HG02763 (cell line): ENCODE data around the gene AATK.

Experiments used
- ATAC-seq: cut with Tn5 transposase; IDR thresholded peaks from one replicate; pipeline ENCODE4 v1.9.1; 2021; ENCODE audit warnings: mild to moderate bottlenecking, moderate library complexity; ENCODE audit not compliant: unreplicated experiment

The AATK gene

DNA sequence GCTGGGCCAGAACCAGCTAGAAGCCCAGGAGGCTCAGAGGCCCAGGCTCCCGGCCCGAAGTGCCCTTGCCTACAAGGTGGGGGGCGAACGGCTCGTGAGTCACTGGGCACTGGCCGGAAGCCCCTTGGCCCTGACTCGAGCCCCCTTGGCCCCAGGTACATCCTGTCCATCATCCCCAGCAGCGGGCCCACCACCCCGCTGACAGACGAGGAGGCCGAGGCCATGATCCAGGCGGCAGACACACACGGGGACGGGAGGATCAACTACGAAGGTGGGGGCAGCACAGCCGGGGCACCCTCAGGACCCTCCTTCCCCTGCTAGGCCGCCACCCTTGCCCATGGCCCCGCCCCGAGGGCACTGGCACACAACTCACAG, 15.8 kb upstream of the AATK start:
- no peak for ATAC-seq

DNA sequence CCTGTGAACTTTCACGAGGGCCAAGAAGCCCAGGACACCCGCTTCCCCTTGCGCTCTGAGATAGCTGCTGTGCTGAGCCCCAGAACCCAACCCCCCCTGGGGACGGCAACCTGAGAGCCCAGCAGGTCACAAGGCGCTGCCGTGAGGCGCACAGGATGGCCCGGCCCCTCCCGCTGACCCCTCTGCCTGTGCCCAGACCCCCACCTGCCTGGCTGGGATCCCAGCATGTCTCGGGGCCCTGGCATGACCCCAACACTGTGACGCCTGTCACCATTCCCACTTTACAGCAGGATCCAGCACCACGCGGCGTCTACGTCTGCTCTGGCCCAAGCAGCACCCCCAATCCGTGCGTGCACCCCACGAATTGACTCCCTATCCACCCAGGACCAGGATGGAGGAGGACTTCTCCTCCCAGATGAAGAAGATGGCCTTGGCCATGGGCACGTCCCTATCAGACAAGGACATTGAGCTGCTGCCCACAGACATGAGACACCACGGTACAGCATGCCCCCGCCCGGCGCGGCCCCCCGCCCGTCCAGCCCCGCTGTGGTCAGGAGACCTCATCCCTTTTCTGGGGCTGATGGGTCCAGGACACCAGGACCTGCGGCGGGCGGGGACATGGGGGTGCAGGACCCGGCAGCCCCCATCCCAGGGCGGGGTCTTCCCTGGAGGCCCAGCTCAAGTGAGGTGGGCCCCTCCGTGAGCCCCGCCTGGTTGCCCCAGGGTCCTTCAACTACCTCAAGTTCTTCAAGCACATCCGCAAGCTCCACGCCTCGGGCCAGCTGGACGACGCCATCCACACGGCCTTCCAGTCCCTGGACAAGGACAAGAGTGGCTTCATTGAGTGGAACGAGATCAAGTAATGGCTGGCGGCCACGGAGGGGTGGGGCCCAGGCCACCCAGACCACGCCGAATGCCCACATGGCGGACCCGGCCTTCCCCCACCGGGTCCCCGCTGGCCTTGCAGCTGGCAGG, 15.1 kb upstream of the AATK start:
- ATAC-seq: no peak

DNA sequence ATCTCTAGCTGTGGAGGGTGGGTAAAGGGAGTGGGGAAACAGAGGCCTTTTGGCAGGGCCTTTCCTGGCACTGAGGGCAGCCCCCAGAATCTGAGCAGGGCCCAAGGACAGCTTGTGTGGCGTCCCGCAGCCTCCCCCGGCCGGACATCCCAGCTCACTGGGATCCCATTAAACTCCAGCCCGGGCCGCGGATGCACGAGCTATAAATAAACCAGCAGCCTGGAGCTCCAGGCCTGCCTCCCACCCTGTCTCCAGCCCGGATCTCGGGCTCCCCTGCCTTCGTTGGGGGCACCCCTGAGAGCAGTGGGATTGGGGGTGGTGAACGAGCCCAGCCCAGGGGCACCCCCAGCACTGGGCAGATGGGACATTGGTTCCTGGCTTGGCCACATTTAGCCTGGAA, 13.8 kb upstream of the AATK start:
- ATAC-seq: no peak

DNA sequence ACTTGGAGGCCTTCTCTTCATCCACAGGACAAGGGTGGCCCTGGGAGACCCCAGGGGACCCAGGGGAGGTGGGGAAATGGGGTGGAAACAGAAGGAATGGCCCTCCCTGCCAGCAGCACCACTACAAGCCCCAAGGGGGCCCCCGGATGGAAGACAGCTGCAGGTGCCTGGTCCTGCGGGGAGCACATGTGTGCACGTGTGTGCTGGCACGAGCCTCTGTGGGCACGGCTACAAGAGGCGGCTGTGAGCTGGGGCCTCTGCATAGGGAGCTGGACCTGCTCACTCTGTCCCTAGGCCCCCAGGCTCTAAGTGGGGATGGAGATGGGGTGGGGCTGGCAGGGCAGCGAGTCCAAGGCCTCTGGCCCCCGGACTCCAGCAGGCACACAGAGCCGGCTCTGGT, 13.2 kb upstream of the AATK start:
- ATAC-seq: no peak

DNA sequence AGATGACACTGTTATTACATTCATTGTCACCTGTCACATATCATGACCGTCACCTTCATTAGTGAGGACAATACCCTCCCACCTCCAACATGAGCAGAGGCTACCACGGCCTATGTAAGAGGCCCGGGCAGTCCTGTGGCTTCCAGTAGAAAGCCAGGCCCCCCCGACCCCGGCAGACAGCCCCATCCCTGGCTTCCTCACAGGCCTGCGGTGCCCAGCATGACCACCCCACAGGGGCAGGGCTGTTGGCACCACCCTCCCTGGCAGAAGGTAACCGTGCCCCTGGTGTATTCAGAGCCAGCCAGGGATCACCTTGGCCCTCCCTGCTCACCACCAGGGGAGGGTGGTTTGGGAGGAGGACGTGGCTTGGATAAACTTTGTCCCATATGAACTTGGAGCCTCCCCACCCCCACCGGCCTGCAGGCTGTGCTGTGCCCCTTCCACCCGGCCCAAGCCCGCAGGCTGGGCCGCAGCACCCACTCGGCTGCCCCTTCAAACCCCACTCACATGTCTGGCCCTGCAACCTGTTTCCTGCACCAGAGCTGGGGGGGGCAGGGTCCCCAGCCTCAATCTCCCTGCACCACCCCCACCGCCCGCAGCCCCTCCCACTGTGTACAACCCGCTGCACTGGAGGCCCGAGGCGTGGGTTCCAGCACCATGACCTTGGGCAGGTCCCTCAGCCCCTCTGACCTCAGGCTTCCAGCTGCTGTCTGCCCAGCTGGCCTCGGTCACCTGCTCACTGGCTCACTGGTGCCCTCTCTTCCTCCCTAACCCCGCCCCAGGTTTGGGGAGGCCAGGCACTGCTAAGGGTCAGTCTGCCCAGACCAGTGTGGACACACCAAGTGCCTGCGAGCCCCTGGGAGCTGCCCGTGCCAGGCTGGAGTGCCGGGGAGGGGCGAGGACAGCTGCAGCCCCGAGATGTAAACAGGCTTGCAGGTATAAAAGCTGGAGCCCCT, 12.4 kb upstream of the AATK start:
- no peak for ATAC-seq

DNA sequence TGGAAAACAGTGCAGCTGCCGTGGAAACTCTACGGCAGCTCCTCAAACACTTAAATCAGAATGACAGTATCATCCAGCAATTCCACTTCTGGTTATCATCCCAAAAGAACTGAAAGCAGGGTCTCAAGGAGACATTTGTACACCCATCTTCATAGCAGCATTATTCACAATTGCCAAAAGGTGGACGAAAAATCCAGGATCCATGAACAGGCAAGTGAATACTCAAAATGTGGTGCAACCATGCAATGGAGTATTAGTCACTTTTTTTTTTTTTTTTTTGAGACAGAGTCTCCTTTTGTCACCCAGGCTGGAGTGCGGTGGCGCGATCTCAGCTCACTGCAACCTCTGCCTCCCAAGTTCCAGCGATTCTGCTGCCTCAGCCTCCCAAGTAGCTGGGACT, 10.6 kb upstream of the AATK start:
- ATAC-seq: no peak

DNA sequence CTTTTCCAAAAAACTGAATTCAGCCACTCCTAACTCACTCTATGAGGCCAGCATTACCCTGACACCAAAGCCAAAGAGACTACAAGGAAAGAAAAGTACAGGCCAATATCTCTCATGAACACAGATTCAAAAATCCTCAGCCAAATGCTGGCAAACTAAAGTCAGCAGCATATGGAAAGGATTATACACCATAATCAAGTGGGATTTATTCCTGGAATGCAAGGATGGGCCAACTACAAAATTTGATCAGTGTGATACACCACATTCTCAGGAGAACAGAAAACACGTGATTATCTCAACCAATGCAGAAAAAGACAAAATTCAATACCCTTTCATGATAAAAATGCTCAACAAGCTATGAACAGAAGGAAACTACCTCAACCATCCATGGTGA, 7.7 kb upstream of the AATK start:
- ATAC-seq: no peak

DNA sequence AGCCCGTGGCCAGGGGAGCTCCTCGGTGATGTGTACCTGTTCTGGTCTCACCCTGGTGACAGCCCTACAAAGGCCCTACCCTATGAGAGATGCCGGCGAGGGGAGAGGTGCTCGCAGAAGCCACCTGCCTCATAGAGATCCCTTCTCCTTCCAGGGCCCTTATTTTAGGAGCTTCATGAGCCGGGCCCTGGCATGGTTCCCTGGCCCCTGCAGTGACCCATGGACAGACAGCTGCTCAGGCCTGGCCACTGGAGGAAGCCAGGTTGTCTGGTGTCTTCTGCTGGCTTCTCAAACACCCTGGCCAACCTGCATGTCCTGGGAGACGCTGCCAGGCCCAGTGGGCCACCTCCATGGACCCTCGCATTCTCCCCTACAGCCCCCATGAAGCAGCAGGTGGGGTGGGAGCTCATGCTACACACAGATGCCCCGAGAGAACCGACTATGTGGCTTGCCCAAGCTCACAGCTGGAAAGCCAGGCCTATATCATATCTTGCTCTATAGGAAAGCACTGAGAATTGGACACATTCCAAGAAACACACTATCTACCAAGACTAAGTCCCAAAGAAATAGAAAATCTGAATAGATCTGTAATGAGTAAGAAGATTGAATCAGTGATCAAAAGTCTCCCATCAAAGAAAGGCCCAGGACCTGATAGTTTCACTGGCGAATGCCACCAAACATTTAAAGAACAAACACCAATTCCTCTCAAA, 7.2 kb upstream of the AATK start:
- ATAC-seq: no peak

DNA sequence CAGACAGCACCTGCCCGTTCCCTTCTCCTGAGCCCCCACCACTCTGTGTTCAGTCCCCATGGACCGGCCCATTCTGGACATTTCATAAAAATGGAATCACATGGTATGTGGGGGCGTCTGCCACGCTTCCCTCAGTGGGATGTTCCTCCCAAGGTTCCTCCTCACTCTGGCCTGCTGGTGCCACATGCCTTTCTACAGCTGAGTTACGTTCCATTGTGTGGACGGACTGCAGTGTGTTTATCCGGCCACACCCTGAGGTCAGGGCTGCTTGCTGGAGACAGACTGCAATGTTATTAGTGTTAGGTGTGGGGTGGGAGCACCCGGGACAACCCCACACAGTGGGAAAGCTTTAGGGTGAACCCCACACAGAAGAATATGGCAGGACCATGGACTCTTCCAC, 5.9 kb upstream of the AATK start:
- no peak for ATAC-seq

DNA sequence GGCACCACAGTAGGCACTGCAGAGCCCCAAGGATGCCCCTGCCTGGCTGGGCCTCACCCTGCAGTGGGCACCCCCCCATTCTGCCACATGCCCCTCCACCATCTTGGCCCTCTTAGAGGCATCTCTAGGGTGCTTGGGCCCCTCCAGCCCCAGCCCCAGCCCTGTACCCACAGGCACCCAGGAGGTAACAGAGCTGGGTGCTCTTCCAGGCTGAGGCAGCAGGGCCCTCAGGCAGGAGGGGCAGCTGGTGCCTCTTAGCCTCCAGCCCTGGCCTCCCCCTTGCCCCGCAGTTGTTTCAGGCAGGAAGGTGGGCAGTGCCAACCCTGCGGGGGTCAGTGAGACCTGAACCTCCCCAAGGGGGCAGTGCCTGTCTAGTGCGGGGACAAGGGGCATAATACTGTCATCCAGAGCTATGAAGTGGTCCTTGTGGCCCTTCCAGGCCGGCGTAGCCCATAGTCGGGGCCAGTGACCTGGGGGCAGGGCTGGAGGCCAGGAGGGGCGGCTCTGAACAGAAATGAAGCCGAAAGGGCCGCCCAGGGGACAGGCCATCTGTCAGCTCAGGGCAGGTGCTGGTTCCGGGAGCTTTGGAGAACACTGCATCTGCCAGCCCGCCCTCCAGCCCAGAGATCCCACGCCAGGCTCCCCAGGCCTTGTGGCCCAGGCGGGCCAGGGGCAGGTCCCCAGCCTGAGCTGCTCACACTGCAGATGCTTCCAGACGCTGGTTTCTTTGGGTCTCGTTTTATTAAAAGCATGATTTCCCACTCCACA, 4.9 kb upstream of the AATK start:
- no peak for ATAC-seq

DNA sequence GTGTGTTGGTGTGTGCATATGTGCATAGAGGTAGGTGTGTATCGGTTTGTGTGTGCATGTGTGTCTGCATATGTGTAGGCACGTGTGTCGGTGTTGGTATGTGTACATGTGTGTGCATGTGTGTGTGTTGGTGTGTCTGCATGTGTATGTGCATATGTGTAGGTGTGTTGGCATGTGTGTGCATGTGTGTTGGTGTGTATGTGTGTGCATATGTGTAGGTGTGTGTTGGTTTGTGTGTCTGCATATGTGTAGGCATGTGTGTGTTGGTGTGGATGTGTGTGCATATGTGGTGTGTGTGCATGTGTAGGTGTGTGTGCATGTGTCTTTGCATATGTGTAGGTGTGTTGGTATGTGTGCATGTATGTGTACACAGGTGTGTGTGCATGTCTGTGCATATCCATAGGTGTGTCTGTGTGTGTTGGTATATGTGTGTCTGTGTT, 3.9 kb upstream of the AATK start:
- no peak for ATAC-seq

DNA sequence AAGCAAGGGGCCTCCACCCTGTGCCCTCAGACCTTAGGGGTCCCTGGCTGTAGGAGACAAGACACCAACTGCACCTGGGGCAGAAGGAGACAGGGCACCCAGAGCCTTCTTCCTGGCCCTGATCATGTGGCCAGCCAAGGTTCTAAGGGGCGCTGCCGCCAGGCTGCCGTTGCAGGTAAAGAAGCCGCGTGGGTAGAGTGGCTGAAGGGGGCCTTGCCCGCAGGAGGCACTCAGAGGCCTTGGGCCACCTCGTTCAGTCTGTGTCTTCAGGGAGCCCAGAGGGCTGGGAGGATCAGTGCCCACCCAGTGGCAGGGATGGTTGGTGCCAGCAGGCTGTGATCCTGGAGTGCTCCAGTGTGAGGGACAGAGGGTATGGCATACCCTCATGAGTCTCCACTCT, 1.6 kb upstream of the AATK start:
- ATAC-seq: no peak

DNA sequence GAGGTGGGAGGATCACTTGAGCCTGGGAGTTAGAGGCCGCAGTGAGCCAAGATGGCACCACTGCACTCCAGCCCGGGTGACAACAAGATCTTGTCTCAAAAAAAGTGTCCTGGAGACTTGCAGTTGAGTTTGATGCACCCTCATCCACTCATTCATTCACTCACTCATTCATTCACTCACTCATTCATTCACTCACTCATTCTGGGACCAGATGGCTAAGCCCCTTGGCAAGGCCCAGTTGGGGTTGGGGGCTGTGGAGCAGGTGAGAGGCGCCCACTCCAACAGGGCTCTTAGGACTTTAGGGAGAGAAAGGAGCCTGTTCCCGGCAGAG, 1.1 kb upstream of the AATK start:
- no peak for ATAC-seq

DNA sequence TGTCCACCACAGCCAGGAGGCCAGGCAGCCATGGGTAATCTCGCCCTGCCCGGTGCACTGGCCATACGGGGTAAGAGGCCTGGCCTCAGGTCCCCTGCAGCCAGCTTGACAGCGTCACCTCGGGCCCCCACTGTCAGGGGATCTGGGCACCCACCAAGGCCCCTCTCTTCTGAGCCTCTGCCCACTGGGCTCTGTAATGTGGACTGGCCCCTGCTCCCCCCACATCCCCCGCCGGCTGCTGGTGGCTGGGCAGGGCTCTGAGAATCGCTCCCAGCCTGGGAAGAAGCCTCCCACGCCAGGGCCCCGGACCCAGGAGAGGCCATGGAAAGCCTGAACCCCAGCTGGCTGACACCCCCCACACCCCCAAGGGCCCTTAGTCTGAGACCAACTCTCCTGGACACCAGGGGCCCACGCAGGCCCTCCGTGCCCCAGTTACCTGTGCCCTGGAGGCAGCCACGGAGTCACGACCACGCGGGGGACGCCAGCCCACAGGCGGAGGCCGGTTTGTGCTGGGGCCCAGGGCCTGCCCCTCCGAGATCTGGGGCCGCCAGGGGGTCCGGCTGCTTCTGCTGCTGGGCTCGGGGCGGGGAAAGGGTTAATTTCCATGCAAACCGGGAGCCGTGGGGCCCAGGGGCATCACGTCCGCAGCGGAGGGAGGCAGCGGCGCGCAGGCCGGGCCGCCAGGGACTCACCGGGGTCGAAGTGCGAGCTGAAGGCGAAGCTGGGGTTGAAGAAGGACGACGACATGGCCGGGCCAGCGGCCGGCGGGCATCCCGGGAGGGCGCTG, 582 bp downstream of the AATK start, which contains the start of gene PVALEF:
Gene PVALEF (plus strand): TSS at position 262 of the 787 bp plus-strand sequence. CDS start 15,720 bp downstream, outside the sequence.
- no peak for ATAC-seq

DNA sequence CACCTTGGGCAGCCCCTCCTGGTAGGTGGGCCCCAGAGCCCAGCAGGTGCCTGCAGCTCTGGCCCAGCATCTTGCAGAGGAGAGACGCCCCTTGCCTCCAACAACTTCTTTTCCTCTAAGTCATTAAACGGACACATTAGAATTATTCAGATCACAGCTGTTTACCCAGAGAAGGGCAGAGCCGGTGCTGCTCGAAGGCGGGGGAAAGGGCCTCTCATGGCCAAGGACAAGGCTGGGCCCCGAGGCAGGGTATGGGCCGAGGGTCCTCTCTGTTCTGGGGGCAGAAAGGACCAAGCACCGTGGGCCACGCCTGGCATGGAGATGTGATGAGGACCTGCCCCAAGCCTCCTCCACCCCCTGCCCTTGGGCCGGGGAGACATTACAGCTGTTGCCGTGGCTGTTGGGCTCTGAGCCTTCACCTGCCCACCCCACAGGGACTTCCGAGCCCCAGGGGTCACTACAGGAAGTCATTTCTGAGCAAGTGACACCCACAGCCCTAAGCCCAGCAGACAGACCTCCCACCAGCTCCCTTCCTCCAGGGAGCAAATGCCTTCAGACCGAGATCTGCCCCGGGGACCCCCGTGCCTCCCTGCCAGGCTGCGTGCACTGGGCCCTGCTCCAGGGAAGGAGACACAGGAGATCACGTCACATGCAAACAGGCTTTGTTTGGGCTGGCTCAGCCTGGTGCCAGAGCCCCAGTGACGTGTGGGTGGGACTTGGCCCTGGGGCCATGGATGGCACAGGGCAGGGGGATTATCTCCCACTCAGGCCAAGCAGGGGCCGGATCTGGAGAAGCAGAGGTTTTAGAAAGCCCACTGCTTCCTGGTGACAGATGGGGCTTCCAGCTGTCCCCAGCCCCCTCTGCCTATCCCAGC, 1.4 kb downstream of the AATK start:
- ATAC-seq: no peak

DNA sequence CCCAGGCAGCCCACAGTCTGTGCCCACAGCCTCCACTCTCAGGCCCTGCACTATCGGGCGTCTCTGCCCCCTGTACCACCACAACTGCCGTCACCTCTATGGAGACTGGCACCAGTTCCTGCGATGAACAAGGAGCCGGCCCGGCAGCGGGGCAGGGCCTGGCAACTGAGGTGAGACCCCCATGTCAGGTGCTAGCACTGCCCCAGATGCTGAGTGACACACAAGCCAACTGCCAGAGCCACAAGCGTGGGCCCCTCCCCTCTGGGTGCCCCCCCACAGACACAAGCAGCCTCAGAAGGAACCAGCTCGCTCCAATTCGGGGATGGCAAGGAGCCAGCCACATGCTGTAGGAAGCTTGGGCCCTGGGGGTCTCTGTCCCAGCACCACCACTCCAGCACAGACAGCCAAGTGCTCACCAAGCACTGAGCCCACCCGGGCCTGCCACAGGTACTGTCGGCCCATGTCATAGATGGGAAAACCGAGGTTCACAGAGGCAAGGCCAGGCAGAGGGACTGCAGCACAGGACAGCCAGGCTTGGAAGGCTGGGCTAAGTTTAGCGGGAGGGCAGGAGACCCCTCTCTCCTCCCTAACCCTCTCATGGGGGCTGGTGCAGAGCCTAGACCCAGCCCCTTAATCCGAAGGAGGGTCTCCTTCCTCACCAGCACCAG, 2.2 kb downstream of the AATK start:
- no peak for ATAC-seq

DNA sequence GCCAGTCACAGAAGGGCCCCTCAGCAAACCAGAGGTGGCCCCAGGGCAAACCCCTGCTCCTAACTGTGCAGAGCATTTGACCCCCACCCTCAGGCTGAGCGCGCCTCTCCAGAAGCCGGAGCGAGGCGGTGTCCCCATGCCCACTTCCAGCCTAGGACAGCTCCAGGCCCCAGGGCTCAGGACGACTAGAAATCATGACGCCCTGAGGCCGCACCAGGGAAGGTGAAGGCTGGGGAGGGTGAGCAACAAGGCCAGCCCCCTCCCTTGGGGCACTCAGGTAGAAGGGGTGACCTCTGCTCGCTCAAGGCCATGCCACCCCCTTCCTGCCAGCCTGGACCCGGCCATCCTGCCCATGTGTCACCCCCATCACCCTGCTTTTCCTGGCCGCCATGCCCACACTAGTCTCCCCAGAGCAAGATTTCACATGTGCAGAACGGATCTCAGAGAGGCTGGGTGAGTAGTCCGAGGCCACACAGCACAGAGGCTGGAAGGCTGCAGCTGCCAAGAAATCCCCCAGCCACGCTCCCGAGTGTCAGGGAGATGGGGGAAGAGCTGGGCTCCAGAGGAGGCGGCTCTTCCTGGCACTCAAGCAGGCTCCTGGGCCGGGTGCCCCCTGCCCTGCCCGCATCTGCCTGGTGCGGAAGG, 2.8 kb downstream of the AATK start:
- no peak for ATAC-seq

DNA sequence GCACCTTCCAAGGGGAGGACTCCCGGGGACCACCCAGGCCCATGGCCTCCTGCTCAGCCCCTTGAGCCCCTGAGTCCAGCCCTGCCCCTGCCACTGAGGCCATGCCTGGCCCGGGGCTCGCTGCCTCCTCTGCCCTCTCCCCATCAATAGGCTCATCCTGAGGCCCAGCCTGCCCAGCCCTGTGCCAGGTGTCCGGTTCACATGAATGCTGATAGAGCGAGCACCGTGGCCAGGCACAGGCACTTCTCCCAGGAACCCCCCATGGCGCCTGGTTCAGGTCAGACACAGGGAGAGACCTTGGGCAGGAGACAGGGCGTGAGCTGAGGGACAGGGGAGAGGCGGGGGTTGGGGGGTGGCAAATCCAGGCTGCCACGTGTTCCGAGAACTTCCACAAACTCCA, 3.5 kb downstream of the AATK start:
- ATAC-seq: no peak
